ENCODE data around the gene KLF6. TPM values are rescaled to one million over a fixed set of nuclear protein-coding genes. Genes with fewer than 3 reads are reported as not detected.

KLF6 gene
- total and polyA plus RNA-seq, 2 experiments from 2014 or later = 19.6 to 35.4 TPM

GRCh38 chr10:3754727-3755439 is 30.1 kb downstream of the KLF6 start (continued):
- TF ChIP-seq ZNF462 (CRISPR knock-in tag; IDR thresholded peaks at IDR 0.05) (no peak), POLR2AphosphoS5 (IDR thresholded peaks at IDR 0.05; ENCODE audit: low read depth) (no peak)

DNA sequence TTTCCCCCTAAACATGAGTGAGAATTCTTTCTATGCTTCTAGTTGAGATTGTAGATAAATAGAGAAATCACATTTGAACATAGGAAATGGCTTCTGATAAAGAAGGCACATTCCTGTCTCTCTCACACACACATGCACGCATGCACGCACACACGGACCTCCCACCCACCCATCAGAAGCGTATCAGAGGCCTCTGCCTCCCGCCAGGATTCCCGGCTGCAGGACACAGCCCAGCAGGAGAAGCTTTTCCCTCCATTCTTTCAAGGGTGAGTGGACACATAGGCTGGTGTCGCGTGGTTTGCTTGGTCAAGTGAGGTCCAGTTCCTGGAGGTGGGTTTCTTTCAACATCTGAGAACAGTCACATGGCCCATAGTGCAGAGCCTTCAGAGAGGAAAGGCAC is 34.2 kb downstream of the KLF6 start:
- Histone ChIP-seq H3K9me2 (ENCODE audit: insufficient read depth) (0 out of 2 replicates have a peak, but pooled peaks cover 9% of the 10 kb centered on the region), H2AFZ (no peak overlapping the region), H3K27ac (ENCODE audit: low read depth) (no peak overlapping the region), H3K27me3 (ENCODE audit: insufficient read depth) (no peaks in the 10 kb centered on the region), H3F3A (replicated peaks; ENCODE audit: low read depth) (no peaks in the 10 kb centered on the region), H3K36me3 (ENCODE audit: insufficient read depth) (no peaks in the 10 kb centered on the region), H3K4me2 (no peak overlapping the region), H4K20me1 (replicated peaks; ENCODE audit: insufficient read depth) (no peaks in the 10 kb centered on the region), H3K4me3 (no peak overlapping the region), H3K79me2 (replicated peaks; ENCODE audit: insufficient read depth) (no peaks in the 10 kb centered on the region), H3K4me1 (ENCODE audit: insufficient read depth) (no peaks in the 10 kb centered on the region)
- Mint-ChIP-seq H3K9me3 (no peaks in the 10 kb centered on the region; the same call in 2 of the 3 replicates), H3K36me3 (ENCODE audit: low read depth) (no peaks in the 10 kb centered on the region), H3K4me3 (no peak overlapping the region), H3K4me1 (peaks cover 6% of the 10 kb centered on the region), H3K27ac (no peak overlapping the region), H3K27me3 (ENCODE audit: insufficient read depth, low read depth, poor library complexity) (peaks cover 2% of the 10 kb centered on the region)
- DNase-seq (ENCODE audit: low spot score) (no peak), ATAC-seq (no peak)
- TF ChIP-seq ZNF331 (CRISPR knock-in tag; IDR thresholded peaks at IDR 0.05; ENCODE audit: low read depth) = no peak
- no peak for TF ChIP-seq CTCF (conservative IDR thresholded peaks at IDR 0.05; ENCODE audit: low read depth in 2 of 2)
- TF ChIP-seq POLR2AphosphoS5 (IDR thresholded peaks at IDR 0.05; ENCODE audit: low read depth) = no peak
- TF ChIP-seq, protein P1, sequence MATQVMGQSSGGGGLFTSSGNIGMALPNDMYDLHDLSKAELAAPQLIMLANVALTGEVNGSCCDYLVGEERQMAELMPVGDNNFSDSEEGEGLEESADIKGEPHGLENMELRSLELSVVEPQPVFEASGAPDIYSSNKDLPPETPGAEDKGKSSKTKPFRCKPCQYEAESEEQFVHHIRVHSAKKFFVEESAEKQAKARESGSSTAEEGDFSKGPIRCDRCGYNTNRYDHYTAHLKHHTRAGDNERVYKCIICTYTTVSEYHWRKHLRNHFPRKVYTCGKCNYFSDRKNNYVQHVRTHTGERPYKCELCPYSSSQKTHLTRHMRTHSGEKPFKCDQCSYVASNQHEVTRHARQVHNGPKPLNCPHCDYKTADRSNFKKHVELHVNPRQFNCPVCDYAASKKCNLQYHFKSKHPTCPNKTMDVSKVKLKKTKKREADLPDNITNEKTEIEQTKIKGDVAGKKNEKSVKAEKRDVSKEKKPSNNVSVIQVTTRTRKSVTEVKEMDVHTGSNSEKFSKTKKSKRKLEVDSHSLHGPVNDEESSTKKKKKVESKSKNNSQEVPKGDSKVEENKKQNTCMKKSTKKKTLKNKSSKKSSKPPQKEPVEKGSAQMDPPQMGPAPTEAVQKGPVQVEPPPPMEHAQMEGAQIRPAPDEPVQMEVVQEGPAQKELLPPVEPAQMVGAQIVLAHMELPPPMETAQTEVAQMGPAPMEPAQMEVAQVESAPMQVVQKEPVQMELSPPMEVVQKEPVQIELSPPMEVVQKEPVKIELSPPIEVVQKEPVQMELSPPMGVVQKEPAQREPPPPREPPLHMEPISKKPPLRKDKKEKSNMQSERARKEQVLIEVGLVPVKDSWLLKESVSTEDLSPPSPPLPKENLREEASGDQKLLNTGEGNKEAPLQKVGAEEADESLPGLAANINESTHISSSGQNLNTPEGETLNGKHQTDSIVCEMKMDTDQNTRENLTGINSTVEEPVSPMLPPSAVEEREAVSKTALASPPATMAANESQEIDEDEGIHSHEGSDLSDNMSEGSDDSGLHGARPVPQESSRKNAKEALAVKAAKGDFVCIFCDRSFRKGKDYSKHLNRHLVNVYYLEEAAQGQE (IDR thresholded peaks at IDR 0.05; ENCODE audit: unreplicated experiment) = no peak
- no peak for TF ChIP-seq ZNF114 (CRISPR knock-in tag; IDR thresholded peaks at IDR 0.05)
- no peak for TF ChIP-seq EZH2 (IDR thresholded peaks at IDR 0.05; ENCODE audit: low read depth, unreplicated experiment)
- no peak for TF ChIP-seq NANOG (IDR thresholded peaks at IDR 0.05; ENCODE audit: borderline replicate concordance)
